Frontal cortex (tissue), 4 donors: ENCODE results near the gene DTD2. TPM values are rescaled to one million over a fixed set of nuclear protein-coding genes. Genes with fewer than 3 reads are reported as not detected.
"Not testable (repeated sequence)": the region's sequence is repeated elsewhere in the genome, so short reads cannot be mapped to it uniquely, and the experiment has no call there.

Source experiments
- DNase-seq, 2 donors: peaks; one replicate each; pipeline ENCODE4 v3.0.0; 2012; ENCODE audit warnings: low spot score in 2 of 2
- FAIRE-seq: peaks from 2 replicates; lab custom pipeline; 2012; peaks lifted over from hg19 to GRCh38; lab: Jason Lieb, UNC
- total RNA-seq: library from RNA; depleted of rRNA; stranded (reverse); fragments of >200 nt; gene quantifications from one replicate; pipeline ENCODE4 v1.2.3, GENCODE V29; 2014
- donor health status: control.
- donor health status: control.
- donor health status: control.

DTD2 gene
- total RNA-seq, 1 donor from 2014 or later, result 67.3 TPM

GRCh38 chr14:31449136-31449535 is 8.2 kb downstream of the DTD2 start:
- FAIRE-seq, result no peak

GRCh38 chr14:31445703-31446102 is 11.6 kb downstream of the DTD2 start:
- FAIRE-seq, result no peak

More at GRCh38 chr14:31449136-31449535, 8.2 kb downstream of the DTD2 start:
- no peak for DNase-seq

GRCh38 chr14:31442284-31442683 is 15.0 kb downstream of the DTD2 start:
- FAIRE-seq (no peak), DNase-seq (no peak)

More at GRCh38 chr14:31445703-31446102, 11.6 kb downstream of the DTD2 start:
- DNase-seq, result no peak

GRCh38 chr14:31441273-31442111 is 15.8 kb downstream of the DTD2 start:
- FAIRE-seq, result no peak
- DNase-seq, result no peak

GRCh38 chr14:31440280-31440679 is 17.0 kb downstream of the DTD2 start:
- FAIRE-seq, result no peak

GRCh38 chr14:31439561-31439960 is 17.7 kb downstream of the DTD2 start:
- FAIRE-seq (no peak), DNase-seq (no peak)

More at GRCh38 chr14:31440280-31440679, 17.0 kb downstream of the DTD2 start:
- DNase-seq, result no peak

- not testable (repeated sequence) for FAIRE-seq, DNase-seq
Observed at GRCh38 chr14:31437045-31437691, 20.1 kb downstream of the DTD2 start.

GRCh38 chr14:31435276-31435675 is 22.0 kb downstream of the DTD2 start:
- FAIRE-seq (no peak), DNase-seq (no peak)

GRCh38 chr14:31430634-31431264 is 26.6 kb downstream of the DTD2 start:
- FAIRE-seq (no peak), DNase-seq (no peak)

GRCh38 chr14:31429791-31430190 is 27.5 kb downstream of the DTD2 start:
- no peak for FAIRE-seq
- no peak for DNase-seq

- FAIRE-seq (no peak), DNase-seq (no peak)
Observed at GRCh38 chr14:31428011-31428410, 29.3 kb downstream of the DTD2 start.

- FAIRE-seq (no peak), DNase-seq (no peak)
Observed at GRCh38 chr14:31426663-31427062, 30.6 kb downstream of the DTD2 start.

- DNase-seq, result no peak
- no peak for FAIRE-seq
Observed at GRCh38 chr14:31425905-31426304, 31.4 kb downstream of the DTD2 start.

- no peak for DNase-seq
- FAIRE-seq, result no peak
Observed at GRCh38 chr14:31421200-31421599, 36.1 kb downstream of the DTD2 start.

- FAIRE-seq (no peak), DNase-seq (peak; percentile 92 to 94)
Observed at GRCh38 chr14:31420319-31421111, 36.8 kb downstream of the DTD2 start, which contains the start of gene HEATR5A. Gene HEATR5A, minus strand, starts transcription at chr14:31420550. Its CDS starts 17,575 bp downstream, at chr14:31402975.

- FAIRE-seq (no peak), DNase-seq (peak; percentile 40 to 46)
Observed at GRCh38 chr14:31419967-31420318, 37.4 kb downstream of the DTD2 start.

- no peak for DNase-seq
- no peak for FAIRE-seq
Observed at GRCh38 chr14:31419179-31419966, 37.9 kb downstream of the DTD2 start.

- no peak for DNase-seq
- no peak for FAIRE-seq
Observed at GRCh38 chr14:31418440-31418839, 38.9 kb downstream of the DTD2 start.

- DNase-seq, result no peak
- no peak for FAIRE-seq
Observed at GRCh38 chr14:31414190-31414833, 43.0 kb downstream of the DTD2 start.
